Glutamatergic neuron (in vitro differentiated cells): Measurements from ENCODE around the gene GRB10. TPM values are rescaled to one million over a fixed set of nuclear protein-coding genes. Genes with fewer than 3 reads are reported as not detected.
"Not testable (repeated sequence)": the region's sequence is repeated elsewhere in the genome, so short reads cannot be mapped to it uniquely, and the experiment has no call there.

Source experiments
- DNase-seq: peaks from one replicate; pipeline ENCODE4 v3.0.0; 2022
- H3K27ac Mint-ChIP-seq: one replicate; pipeline ENCODE4 v1.8.0; 2020; ENCODE audit warnings: mild to moderate bottlenecking, mixed read lengths, inconsistent platforms; ENCODE audit not compliant: unreplicated experiment
- H3K27me3 Mint-ChIP-seq: one replicate; pipeline ENCODE4 v1.8.0; 2020; ENCODE audit warnings: mild to moderate bottlenecking, moderate library complexity, mixed read lengths, inconsistent platforms; ENCODE audit not compliant: unreplicated experiment
- H3K36me3 Mint-ChIP-seq: one replicate; pipeline ENCODE4 v1.8.0; 2020; ENCODE audit warnings: mild to moderate bottlenecking, mixed read lengths, inconsistent platforms; ENCODE audit not compliant: unreplicated experiment
- H3K4me1 Mint-ChIP-seq: one replicate; pipeline ENCODE4 v1.8.0; 2020; ENCODE audit warnings: mild to moderate bottlenecking, low read depth, mixed read lengths, inconsistent platforms; ENCODE audit not compliant: unreplicated experiment
- H3K4me3 Mint-ChIP-seq: one replicate; pipeline ENCODE4 v1.8.0; 2020; ENCODE audit warnings: mild to moderate bottlenecking, mixed read lengths, inconsistent platforms; ENCODE audit not compliant: unreplicated experiment
- H3K9me3 Mint-ChIP-seq: one replicate; pipeline ENCODE4 v1.8.0; 2020; ENCODE audit warnings: mild to moderate bottlenecking, moderate library complexity, mixed read lengths, inconsistent platforms; ENCODE audit not compliant: unreplicated experiment
- CTCF ChIP-seq: fragments of 200-600 bp; sonication (generic); IDR thresholded peaks from one replicate; pipeline ENCODE4 v1.5.0; 2021; ENCODE audit not compliant: partially characterized antibody, unreplicated experiment
- total RNA-seq: library from RNA; stranded (reverse); fragmentation: NEBNext Ultra II Directional; extraction: Animal tissue kit (Norgen Biotek cat#: 25700); gene quantifications from one replicate; pipeline ENCODE4 v1.2.1, GENCODE V29; 2021; ENCODE audit not compliant: unreplicated experiment

Gene GRB10
- total RNA-seq, 1 donor from 2014 or later: 182 TPM

- Mint-ChIP-seq H3K36me3 (no peaks in the 10 kb centered on the region), H3K4me1 (peaks cover 36% of the 10 kb centered on the region), H3K4me3 (no peak overlapping the region)
Measured at GRCh38 chr7:50743016-50743415, 39.7 kb downstream of the GRB10 start.

GRCh38 chr7:50742401-50742800, 40.3 kb downstream of the GRB10 start:
- Mint-ChIP-seq H3K4me1 (peaks cover 36% of the 10 kb centered on the region), H3K9me3 (no peaks in the 10 kb centered on the region), H3K27ac (no peak overlapping the region)

More at GRCh38 chr7:50743016-50743415, 39.7 kb downstream of the GRB10 start:
- H3K9me3 Mint-ChIP-seq: no peaks in the 10 kb centered on the region
- DNase-seq: no peak
- no peak for TF ChIP-seq CTCF
- H3K27me3 Mint-ChIP-seq: no peaks in the 10 kb centered on the region
- H3K27ac Mint-ChIP-seq: no peak overlapping the region

GRCh38 chr7:50739744-50740435, 42.8 kb downstream of the GRB10 start:
- no peak for TF ChIP-seq CTCF
- H3K4me1 Mint-ChIP-seq: peaks cover 18% of the 10 kb centered on the region
- H3K27me3 Mint-ChIP-seq: peaks cover 4% of the 10 kb centered on the region
- no peaks in the 10 kb centered on the region for H3K9me3 Mint-ChIP-seq
- H3K4me3 Mint-ChIP-seq: no peak overlapping the region
- peak overlapping the region; percentile 13 for H3K27ac Mint-ChIP-seq
- peaks cover 5% of the 10 kb centered on the region for H3K36me3 Mint-ChIP-seq
- DNase-seq: no peak

More at GRCh38 chr7:50742401-50742800, 40.3 kb downstream of the GRB10 start:
- peaks cover under 1% of the 10 kb centered on the region for H3K27me3 Mint-ChIP-seq
- no peak overlapping the region for H3K4me3 Mint-ChIP-seq
- no peak for DNase-seq
- peaks cover 1% of the 10 kb centered on the region for H3K36me3 Mint-ChIP-seq
- TF ChIP-seq CTCF: no peak

- peaks cover 5% of the 10 kb centered on the region for H3K36me3 Mint-ChIP-seq
- peaks cover 18% of the 10 kb centered on the region for H3K4me1 Mint-ChIP-seq
- H3K27ac Mint-ChIP-seq: no peak overlapping the region
- peaks cover 3% of the 10 kb centered on the region for H3K9me3 Mint-ChIP-seq
- DNase-seq: no peak
- peaks cover 5% of the 10 kb centered on the region for H3K27me3 Mint-ChIP-seq
- no peak overlapping the region for H3K4me3 Mint-ChIP-seq
- TF ChIP-seq CTCF: no peak
Measured at GRCh38 chr7:50738932-50739331, 43.8 kb downstream of the GRB10 start.

- not testable (repeated sequence) for H3K27me3 Mint-ChIP-seq
- peaks cover 22% of the 10 kb centered on the region for H3K4me1 Mint-ChIP-seq
Measured at GRCh38 chr7:50735836-50736235, 46.9 kb downstream of the GRB10 start.

More at GRCh38 chr7:50735836-50736235, 46.9 kb downstream of the GRB10 start:
- not testable (repeated sequence) for H3K27ac Mint-ChIP-seq, H3K9me3 Mint-ChIP-seq, DNase-seq, H3K4me3 Mint-ChIP-seq
- peaks cover 12% of the 10 kb centered on the region for H3K36me3 Mint-ChIP-seq
